Measurements from ENCODE around the gene ATP8A2.

Gene ATP8A2

DNA sequence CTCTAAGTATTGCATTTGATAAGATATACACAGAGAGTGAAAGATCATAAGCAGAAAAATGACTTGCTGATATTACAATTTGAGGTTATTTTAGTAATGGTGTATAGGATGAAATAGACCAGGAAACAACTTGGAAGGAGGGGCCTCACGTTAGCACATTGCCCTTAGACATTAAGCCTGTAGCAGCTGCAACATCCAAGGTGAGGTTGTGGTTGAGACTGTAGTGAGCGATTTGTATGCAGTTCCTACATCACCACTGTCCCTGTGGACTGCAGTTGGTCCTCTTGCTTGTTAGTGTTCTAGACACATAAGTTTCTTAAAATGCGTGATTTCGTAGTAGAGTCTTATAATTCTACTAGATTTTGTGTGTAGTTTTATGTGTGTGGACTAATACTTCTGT, 311.3 kb downstream of the ATP8A2 start:
- Histone ChIP-seq H3K9ac (ENCODE audit: low read length) (no peak overlapping the region), H3K36me3 (replicated peaks; ENCODE audit: insufficient read depth, low read length) (no peaks in the 10 kb centered on the region), H3K4me3 (ENCODE audit: low read length) (no peak overlapping the region), H2AFZ (ENCODE audit: low read length) (no peak overlapping the region), H3K27ac (ENCODE audit: low read length) (no peak overlapping the region), H3K27me3 (replicated peaks; ENCODE audit: insufficient read depth, low read length) (no peaks in the 10 kb centered on the region), H3K4me2 (ENCODE audit: low read depth, low read length) (no peak overlapping the region), H3K9me3 (replicated peaks; ENCODE audit: insufficient read depth, low read length) (no peaks in the 10 kb centered on the region), H3K79me2 (ENCODE audit: low read length) (no peaks in the 10 kb centered on the region), H4K20me1 (ENCODE audit: insufficient read depth, low read length) (no peaks in the 10 kb centered on the region), H3K9me2 (replicated peaks; ENCODE audit: insufficient read depth, low read length) (no peaks in the 10 kb centered on the region), H3K4me1 (ENCODE audit: low read length) (no peaks in the 10 kb centered on the region), H3F3A (ENCODE audit: insufficient read depth, low read length) (no peaks in the 10 kb centered on the region)
- TF ChIP-seq EZH2 (optimal IDR thresholded peaks at IDR 0.05; ENCODE audit: low read depth, low read length), result no peak
- no peak for TF ChIP-seq CTCF (IDR thresholded peaks at IDR 0.05; ENCODE audit: low read length)
- no peak for TF ChIP-seq EZH2phosphoT487 (IDR thresholded peaks at IDR 0.05; ENCODE audit: low read length)
- no peak for DNase-seq

- no peaks in the 10 kb centered on the region for H3F3A ChIP-seq (ENCODE audit: insufficient read depth, low read length)
- H2AFZ ChIP-seq (ENCODE audit: low read length), result no peak overlapping the region
- no peaks in the 10 kb centered on the region for H4K20me1 ChIP-seq (ENCODE audit: insufficient read depth, low read length)
- H3K4me3 ChIP-seq (ENCODE audit: low read length), result no peak overlapping the region
- no peak overlapping the region for H3K4me2 ChIP-seq (ENCODE audit: low read depth, low read length)
- H3K79me2 ChIP-seq (ENCODE audit: low read length), result no peaks in the 10 kb centered on the region
- no peaks in the 10 kb centered on the region for H3K36me3 ChIP-seq (replicated peaks; ENCODE audit: insufficient read depth, low read length)
- no peaks in the 10 kb centered on the region for H3K4me1 ChIP-seq (ENCODE audit: low read length)
- H3K27ac ChIP-seq (ENCODE audit: low read length), result no peak overlapping the region
- no peaks in the 10 kb centered on the region for H3K9me3 ChIP-seq (replicated peaks; ENCODE audit: insufficient read depth, low read length)
- no peak for TF ChIP-seq CTCF (IDR thresholded peaks at IDR 0.05; ENCODE audit: low read length)
- no peak for TF ChIP-seq EZH2 (optimal IDR thresholded peaks at IDR 0.05; ENCODE audit: low read depth, low read length)
- TF ChIP-seq EZH2phosphoT487 (IDR thresholded peaks at IDR 0.05; ENCODE audit: low read length), result no peak
- H3K9me2 ChIP-seq (replicated peaks; ENCODE audit: insufficient read depth, low read length), result no peaks in the 10 kb centered on the region
- DNase-seq, result no peak
- H3K27me3 ChIP-seq (replicated peaks; ENCODE audit: insufficient read depth, low read length), result no peaks in the 10 kb centered on the region
- no peak overlapping the region for H3K9ac ChIP-seq (ENCODE audit: low read length)
Observed at GRCh38 chr13:25683662-25684370, 312.0 kb downstream of the ATP8A2 start.

- H3K9ac ChIP-seq (ENCODE audit: low read length), result no peak overlapping the region
- H3K4me3 ChIP-seq (ENCODE audit: low read length), result no peak overlapping the region
- H3K9me3 ChIP-seq (replicated peaks; ENCODE audit: insufficient read depth, low read length), result no peaks in the 10 kb centered on the region
- no peaks in the 10 kb centered on the region for H3K79me2 ChIP-seq (ENCODE audit: low read length)
- no peak overlapping the region for H3K27ac ChIP-seq (ENCODE audit: low read length)
- TF ChIP-seq CTCF (IDR thresholded peaks at IDR 0.05; ENCODE audit: low read length) (no peak), EZH2 (optimal IDR thresholded peaks at IDR 0.05; ENCODE audit: low read depth, low read length) (no peak), EZH2phosphoT487 (IDR thresholded peaks at IDR 0.05; ENCODE audit: low read length) (no peak)
- no peak for DNase-seq
- no peaks in the 10 kb centered on the region for H3K9me2 ChIP-seq (replicated peaks; ENCODE audit: insufficient read depth, low read length)
- H3F3A ChIP-seq (ENCODE audit: insufficient read depth, low read length), result no peaks in the 10 kb centered on the region
- no peaks in the 10 kb centered on the region for H4K20me1 ChIP-seq (ENCODE audit: insufficient read depth, low read length)
- H3K27me3 ChIP-seq (replicated peaks; ENCODE audit: insufficient read depth, low read length), result no peaks in the 10 kb centered on the region
- H3K36me3 ChIP-seq (replicated peaks; ENCODE audit: insufficient read depth, low read length), result no peaks in the 10 kb centered on the region
- no peak overlapping the region for H3K4me2 ChIP-seq (ENCODE audit: low read depth, low read length)
- H3K4me1 ChIP-seq (ENCODE audit: low read length), result no peaks in the 10 kb centered on the region
- H2AFZ ChIP-seq (ENCODE audit: low read length), result no peak overlapping the region
Observed at GRCh38 chr13:25684491-25684890, 312.7 kb downstream of the ATP8A2 start.

Measured in MM.1S (cell line).